HG02763 (cell line): ENCODE results near the gene EIPR1.
"Not testable (repeated sequence)": the region's sequence is repeated elsewhere in the genome, so short reads cannot be mapped to it uniquely, and the experiment has no call there.

ENCODE experiments used
- ATAC-seq: cut with Tn5 transposase; IDR thresholded peaks from one replicate; pipeline ENCODE4 v1.9.1; 2021; ENCODE audit warnings: mild to moderate bottlenecking, moderate library complexity; ENCODE audit not compliant: unreplicated experiment

Gene EIPR1

DNA sequence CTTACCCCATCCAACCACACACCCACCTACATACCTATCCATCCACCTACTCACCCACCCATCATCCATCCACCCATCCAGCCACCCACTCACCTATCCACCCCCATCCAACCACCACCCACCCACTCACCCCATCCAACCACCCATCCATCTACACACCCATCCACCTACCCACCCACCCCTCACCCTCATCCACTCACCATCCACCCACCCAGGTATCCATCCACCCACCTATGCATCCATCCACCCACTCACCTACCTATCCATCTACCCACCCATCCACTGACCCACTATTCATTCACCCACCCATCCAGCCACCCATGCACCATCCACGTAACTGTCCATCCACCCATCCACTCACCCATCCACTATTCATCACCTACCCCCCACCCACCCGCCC, 194.8 kb downstream of the EIPR1 start:
- ATAC-seq = no peak

DNA sequence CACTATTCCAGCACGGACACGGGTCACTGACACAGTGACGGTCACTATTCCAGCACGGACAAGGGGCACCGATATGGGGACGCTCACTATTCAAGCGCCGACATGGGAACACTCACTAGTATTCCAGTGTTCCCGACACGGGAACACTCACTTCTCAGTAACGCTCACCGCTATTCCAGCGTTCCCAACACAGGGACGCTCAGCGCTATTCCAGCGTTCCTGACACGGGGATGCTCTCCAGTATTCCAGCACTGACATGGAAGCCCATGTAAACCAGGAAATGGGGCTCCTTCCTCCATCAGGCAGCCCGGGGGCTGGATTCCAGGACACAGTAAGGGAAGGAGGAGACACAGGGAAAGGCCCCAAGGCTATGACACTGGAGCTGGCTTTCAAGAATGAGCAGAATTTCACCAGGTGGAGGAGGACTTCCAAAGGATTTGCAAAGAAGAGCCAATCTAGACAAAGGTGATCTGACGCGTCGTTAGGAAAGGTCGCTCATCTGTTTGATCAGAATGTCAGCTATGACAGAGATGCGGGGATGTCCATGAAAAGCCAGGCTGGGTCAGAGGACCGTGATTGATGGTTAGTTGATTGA, 196.1 kb downstream of the EIPR1 start:
- ATAC-seq = no peak

DNA sequence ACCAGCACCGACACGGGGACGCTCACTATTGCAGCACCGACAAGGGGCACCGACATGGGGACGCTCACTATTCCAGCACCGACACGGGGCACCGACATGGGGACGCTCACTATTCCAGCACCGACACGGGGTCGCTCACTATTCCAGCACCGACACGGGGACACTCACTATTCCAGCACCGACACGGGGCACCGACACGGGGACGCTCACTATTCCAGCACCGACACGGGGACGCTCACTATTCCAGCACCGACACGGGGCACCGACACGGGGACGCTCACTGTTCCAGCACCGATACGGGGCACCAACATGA, 196.8 kb downstream of the EIPR1 start:
- not testable (repeated sequence) for ATAC-seq

DNA sequence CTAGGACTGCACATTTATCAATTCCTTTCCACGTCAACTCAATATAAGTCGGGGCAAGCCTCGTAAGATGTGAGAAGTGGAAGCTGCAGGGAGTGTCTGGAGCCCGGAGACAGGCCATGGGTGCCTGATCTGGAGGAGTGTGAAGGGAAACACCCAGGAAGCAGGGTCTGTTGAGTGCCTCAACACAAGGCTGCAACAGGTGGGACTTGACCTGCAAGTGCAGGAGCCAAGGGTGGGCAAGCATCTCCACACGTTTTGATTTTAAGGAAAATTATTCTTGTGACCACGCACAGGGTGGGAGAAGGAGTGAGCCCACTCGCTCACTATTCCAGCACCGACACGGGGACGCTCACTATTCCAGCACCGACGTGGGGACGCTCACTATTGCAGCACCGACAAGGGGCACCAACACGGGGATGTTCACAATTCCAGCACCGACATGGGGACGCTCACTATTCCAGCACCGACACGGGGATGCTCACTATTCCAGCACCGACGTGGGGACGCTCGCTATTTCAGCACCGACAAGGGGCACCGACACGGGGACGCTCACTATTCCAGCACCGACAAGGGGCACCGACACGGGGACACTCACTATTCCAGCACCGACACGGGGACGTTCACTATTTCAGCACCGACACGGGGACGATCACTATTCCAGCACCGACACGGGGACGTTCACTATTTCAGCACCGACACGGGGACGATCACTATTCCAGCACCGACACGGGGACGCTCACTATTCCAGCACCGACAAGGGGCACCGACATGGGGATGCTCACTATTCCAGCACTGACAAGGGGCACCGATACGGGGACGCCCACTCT, 197.3 kb downstream of the EIPR1 start:
- ATAC-seq = no peak

DNA sequence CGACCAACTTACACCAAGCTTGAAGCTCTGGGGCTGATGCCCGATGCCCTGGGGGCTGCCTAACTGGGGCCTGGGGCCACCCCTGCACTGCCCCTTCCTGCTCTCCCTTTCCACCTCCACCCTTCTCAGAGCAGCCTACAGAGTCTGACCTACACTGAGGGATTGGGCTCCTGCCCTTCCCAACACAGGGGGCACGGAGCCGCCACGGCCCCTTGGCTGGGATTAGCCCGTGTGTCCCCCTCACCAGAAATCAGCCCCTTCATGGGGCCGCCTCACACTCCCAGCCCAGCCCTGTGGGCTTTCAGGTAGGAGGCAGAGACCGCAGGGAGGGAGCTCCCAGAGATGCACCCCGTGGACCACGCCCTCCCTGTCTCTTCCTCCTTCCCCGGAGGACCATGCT, 198.0 kb downstream of the EIPR1 start:
- no peak for ATAC-seq

DNA sequence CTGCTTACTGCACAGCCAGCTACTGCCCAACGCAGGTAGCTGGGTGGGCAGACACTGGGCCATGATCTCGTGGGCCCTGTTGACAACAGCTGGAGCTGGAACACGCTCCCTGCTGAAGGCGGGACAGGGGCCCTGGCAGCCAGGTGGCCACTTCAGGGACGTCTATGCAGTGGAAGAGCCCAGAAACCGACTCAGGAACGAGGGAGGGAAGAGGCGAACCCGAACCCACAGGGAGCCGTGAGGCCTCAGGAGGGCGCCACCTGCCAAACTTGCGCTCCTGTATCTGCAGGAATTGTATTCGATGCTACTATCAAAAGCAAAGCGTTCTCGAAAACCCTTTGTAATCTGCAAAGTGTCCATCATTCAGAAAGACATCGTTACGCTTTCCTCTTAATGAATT, 198.4 kb downstream of the EIPR1 start:
- ATAC-seq = no peak

DNA sequence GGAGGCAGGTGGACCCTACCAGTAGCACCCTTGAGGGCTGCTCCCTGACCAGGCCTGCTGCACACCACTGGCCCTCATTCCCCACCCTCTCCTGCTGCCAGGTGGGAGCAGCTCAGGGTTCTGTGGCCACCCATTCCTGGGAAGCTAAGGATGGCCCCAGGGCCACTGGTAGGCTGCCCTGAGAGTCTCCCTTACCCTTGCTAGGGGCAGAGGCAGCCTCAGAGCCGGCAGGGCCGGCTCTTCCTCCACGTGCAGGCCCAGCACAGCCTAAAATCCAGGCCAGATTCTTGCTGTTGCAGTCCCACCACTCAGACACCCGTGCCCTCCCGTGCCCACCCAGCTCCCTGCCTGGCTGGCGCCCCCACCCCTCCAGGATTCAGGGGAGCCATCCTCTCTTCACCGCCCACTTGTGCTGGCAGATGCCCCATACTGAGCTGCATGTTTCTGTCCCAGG, 199.0 kb downstream of the EIPR1 start:
- ATAC-seq = no peak

DNA sequence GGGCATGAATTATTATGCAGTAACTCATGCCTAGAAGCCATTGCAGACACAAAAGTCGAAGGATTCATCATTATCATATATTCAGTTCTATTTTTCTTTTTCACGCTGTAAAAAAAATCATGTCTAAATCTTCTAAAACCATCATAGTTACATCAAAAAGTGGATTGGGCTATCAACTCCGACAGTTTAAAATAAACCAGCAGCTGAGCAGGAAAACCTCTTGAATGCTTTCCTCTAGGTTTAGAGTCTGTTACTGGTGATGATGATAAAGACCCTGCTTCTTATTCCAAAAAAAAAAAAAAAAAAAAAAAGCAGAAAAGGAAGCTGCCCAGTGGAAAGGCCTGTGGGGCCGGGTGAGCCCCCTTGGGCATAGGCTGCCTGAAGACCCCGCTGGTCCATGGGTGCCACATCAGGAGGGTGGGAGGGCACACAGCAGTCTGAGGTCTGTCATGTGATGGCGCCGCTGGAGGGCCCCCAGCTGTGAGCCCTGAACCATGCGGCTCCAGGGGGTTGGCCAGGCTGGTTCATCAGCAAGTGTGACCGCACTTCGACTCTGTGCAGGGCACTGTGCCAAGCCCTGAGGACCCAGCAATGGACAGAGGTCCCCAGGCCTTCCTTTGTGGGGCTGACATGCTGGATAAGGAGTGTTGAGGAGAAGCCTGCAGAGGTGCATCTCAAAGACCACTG, 199.6 kb downstream of the EIPR1 start:
- ATAC-seq = no peak

DNA sequence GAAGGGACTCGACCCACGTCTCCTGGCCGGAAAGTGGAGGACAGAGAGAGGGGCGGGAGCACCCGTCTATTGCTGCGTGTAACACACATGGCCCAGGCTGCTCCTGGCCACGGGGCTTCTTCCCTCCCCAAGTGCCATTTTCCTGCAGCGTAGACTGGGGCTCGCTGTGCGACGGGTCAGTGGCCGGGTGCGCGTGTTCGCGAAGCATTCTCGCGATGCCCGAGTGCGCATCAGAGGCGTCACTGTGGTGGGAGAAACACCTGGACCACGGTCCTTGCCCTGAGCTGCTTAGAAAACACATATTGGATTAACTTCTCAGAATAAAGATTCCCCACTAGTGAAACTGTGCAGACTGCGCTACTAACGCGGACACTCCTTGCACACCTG, 200.8 kb downstream of the EIPR1 start:
- no peak for ATAC-seq

DNA sequence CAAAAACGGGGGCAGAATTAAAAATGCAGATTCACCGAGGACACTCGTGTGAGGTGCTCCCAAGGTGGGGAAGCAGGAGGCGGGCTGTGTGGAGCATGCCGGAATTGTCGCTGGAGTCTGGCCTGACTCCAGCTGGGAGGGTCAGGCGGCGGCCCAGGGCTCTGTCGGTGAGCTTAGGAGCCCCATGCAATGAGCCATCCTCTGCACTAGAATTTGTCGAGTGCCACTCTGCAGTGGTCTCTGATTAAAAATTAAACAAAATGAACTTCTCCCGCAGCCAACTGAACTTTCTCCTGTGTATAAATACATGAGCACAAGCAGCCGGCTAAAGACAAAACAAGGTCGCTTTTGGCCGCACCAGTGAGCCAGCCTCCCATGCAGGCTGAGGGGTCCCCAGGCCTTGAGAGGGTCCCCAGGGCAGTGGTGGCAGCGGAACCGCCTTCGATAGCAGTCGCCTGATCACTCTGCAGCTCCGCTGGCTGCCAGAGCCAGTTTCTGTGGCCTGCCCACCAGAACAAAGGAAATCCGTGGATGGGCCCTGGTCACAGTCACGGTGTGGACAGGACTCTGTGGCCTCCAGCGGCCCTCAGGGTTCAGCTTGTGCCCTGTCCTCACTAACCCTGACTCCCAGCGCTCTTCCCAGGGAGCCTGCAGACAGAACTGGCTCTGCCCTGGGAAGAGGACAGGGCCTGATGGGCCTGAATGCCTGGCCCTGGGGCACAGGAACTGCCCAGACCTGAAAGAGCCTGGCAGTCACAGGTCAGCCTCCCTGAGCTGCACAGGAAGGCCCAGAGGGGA, 201.3 kb downstream of the EIPR1 start:
- ATAC-seq = no peak

DNA sequence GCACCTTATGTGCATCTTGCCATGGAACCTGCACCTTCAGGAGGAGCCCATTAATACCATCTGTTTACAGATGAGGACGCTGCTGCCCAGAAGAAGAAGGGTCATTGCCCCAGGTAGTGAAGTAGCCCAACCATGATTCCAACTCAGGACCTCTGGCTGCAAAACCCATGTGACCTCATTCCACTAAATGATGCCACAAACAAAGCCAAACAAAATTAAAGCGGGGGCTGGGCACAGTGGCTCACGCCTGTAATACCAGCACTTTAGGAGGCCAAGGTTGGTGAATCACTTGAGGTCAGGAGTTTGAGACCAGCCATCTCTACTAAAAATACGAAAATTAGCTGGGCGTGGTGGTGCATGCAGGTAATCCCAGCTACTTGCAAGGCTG, 202.1 kb downstream of the EIPR1 start:
- no peak for ATAC-seq

DNA sequence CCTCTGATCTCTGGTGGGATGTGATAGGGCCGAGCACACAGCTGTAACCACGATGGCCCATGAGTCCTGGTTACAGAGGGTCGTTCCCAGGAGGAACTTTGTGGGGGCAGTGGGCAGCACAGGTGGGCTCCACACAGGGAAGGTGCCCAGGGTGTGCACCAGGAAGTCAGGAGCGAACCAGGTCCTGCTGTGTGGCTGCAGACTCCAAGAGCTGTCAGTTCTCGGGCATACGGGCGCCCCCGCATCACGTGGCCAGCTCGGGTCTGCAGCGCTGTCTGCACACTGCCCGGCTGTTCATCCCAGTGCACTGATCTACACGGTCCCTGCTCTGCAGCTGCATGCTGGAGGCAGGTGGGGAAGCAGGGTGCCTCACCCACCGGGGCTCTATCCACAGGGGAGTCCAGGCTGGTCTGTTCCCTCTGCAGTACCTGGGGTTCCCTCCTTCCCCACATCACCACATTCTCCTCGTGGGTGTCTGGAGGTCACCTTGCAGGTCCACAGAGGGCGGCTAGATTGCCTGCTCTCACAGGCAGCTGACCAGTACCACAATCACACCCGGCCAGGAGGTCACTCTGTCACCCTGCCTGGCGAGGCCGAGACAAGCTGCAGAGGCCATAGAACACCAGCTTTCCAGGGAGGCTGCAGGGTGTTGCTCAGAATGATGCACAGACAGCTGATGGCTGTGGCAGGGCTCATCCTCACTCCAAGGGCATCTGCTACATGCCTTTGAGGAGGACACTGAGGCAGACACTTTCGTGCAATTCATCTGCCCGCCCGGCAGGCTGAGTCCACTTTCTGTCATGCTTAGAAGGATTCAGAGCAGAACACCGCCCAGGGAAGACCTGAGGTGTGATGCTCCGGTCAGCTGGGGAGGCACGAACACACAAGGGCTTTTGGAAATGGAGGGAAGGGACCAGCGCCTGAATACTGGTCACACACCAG, 202.7 kb downstream of the EIPR1 start:
- ATAC-seq = no peak

DNA sequence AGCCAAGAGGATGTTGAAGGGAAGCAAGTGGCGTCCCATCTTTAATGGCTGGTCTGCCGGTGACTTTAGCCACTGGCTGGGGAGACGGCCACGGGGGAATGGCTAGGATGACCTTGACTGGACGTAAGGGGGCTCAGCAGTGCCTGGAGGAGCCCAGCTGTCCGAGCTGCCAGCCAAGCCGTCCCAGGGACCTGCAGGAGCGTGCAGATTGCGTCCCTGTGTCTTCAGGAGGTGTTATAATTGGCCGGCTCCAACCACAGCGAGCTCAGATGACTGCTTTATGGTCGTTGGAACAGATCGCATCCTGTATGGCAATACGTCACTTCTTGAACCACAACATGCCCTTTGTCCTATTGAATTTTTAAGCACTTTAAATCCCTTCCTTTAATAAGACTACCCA, 204.6 kb downstream of the EIPR1 start:
- no peak for ATAC-seq

DNA sequence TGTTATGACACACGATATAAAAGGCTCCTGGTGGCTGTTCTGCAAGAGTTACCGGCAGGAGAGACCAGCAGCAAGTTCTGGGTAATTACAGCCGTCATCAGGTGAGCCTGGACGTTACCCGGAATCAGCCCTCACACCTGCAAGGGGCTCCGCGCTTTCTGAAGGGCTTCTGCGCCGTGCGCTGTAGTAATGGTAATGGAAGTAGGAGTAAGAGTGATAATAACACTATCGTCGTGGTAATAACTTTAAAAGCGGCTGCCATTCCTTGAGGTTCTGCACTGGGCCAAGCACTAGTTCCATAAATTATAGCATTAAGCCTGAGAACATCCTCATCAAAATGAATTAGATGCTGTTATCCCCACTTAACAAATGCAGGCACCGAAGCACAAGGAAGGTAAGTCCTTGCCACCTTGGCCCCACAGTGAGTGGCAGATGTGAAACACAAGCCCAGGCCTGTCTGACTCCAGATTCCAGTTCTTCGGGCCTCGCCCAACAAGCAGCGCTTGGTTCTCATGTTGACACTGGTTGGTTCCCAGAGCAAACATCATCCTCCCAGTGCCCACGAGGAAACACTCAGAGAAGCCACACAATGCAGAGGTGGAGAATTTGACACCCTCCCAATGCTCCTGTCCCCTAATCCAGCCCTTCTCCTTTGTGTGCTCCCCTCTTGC, 205.2 kb downstream of the EIPR1 start:
- no peak for ATAC-seq

DNA sequence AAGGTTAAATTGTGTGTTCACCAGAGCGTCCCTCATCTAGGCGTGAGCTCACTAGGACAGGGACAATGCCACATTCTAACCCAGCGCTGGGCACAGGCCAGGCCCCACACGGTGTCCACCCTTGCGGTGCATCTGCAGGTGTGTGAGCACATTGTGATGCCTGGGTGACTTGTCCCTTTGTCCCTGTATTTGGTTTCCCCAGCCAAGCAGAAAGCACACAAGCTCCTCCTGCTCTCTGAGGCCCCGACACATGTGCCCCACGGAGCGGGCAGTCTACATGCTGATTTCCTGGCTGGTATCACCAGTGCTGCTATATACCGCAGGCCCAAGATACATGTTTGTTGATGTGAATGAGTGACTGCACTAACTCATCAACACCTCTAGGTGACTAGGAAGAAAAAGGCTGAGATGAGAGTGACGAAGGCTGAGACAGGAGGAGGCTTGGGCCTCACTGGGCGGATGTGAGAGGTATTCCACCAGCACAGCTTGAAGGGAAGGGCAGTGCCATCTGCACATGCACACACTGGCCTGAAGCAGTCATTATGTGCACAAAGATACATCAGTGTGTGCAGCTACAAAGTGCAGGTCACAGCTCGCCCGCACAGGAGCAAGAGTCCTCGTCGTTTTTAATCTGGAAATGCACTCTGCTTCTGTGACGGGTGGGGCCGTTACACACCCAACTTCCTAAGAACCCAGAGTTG, 205.9 kb downstream of the EIPR1 start:
- no peak for ATAC-seq

DNA sequence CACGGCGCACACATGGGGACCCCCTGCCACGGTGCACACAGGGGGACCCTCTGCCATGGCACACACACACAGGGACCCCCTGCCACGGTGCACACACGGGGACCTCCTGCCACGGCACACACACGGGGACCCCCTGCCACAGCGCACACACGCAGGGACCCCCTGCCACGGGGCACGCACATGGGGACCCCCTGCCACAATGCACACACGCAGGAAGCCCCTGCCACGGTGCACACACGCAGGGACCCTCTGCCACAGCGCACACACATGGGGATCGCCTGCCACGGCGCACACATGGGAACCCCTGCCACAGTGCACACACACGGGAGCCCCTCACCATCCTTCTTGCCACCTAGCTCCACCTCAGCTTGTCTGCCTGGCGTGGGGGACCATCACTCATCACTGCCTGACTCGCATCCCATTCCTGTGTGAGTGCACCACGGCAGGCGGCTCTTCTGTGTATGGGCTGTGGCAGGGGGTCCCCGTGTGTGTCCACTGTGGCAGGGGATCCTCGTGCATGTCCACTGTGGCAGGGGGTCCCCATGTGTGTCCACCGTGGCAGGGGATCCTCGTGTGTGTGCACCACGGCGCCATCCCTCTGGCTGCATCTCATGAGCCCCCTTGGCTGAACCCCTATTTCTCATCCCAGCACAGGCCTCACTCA, 206.7 kb downstream of the EIPR1 start:
- ATAC-seq = no peak

DNA sequence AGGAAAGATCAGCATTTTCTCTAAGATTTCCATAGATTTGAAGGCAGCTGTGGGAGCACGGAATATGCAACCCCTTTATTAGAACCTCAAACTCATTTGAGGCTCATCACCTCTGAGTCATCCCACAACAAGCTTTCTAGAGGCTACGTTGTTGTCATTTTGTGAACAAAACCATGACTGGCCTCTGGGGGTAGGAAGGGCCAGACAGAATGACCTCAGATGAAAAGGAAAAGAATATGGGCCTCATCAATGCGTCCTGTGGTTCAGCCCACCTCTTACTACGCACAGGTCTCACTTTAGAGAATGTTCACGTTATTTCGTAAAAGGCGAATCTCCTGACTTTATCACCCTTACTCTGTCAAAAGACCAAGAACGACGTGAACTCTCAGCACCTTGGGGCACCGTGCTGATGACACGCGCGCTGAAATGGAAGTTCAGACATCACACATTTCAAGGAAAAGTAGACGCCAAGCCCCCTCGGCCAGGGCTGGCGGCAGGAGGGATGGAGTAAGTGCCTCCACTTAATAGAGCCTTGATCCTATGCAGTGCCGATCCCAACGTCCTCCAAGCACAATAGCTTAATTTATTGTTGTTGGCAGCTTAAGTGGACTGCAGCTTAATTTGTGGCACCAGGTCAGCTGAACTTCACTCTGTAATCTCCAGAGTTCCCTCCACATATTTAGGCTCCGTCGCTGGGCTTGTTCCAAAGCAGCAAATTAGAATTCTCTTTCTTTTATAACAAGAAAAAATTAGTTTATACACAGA, 208.3 kb downstream of the EIPR1 start:
- no peak for ATAC-seq
